Measurements from ENCODE around the gene ATXN8OS. TPM values are rescaled to one million over a fixed set of nuclear protein-coding genes. Genes with fewer than 3 reads are reported as not detected.
A peak's percentile ranks its signal among the peaks of the same experiment; 100 is the strongest.

ATXN8OS gene
- total RNA-seq, 1 experiment from 2014 or later = not detected

GRCh38 chr13:70108356-70109105 lies 905 bp downstream of the ATXN8OS start, which contains the start of gene KLHL1:
Gene KLHL1, minus strand, starts transcription at chr13:70108452. Its CDS starts 753 bp downstream, at chr13:70107699.
- Histone ChIP-seq H3K23ac (ENCODE audit: insufficient read length, low read depth, low read length) (no peak within 1 kb of the TSS), H2BK20ac (ENCODE audit: low read depth, low read length, poor library complexity, severe bottlenecking) (no peak within 1 kb of the TSS), H3K4me1 (ENCODE audit: insufficient read depth, low read length) (no peaks in the 10 kb centered on the region), H3K23me2 (ENCODE audit: insufficient read length, low read depth, low read length, poor library complexity, severe bottlenecking) (peaks cover 9% of the 10 kb centered on the region), H3K79me1 (ENCODE audit: insufficient read depth, low read depth, low read length, poor library complexity, severe bottlenecking) (no peaks in the 10 kb centered on the region), H3K56ac (ENCODE audit: insufficient read length, low read depth, low read length) (no peak within 1 kb of the TSS), H4K8ac (replicated peaks; ENCODE audit: insufficient read length, low read depth, low read length) (no peak within 1 kb of the TSS), H2BK5ac (ENCODE audit: insufficient read length, low read length) (no peak within 1 kb of the TSS), H2BK12ac (ENCODE audit: insufficient read length, low read depth, low read length) (no peak within 1 kb of the TSS), H4K20me1 (ENCODE audit: control insufficient read depth, insufficient read depth, insufficient read length) (no peaks in the 10 kb centered on the region), H2AFZ (ENCODE audit: low read length) (no peak within 1 kb of the TSS), H3T11ph (ENCODE audit: low read length) (no peak within 1 kb of the TSS), H3K4me2 (ENCODE audit: insufficient read depth, insufficient read length, low read length) (peak within 1 kb of the TSS; percentile 60), H2AK5ac (ENCODE audit: insufficient read length, low read length) (no peak within 1 kb of the TSS), H3K14ac (ENCODE audit: insufficient read depth, low read length) (no peak within 1 kb of the TSS; the same call in 1 of the 2 replicates), H4K5ac (ENCODE audit: insufficient read length, low read depth, low read length) (no peak within 1 kb of the TSS), H3K79me2 (ENCODE audit: insufficient read depth, low read length) (no peaks in the 10 kb centered on the region), H3K9ac (ENCODE audit: extremely low read depth, insufficient read length, low read length) (no peak within 1 kb of the TSS), H3K4ac (ENCODE audit: low read depth, low read length) (no peak within 1 kb of the TSS), H3K27me3 (ENCODE audit: insufficient read depth, low read length) (peaks cover 23% of the 10 kb centered on the region; the same call in 1 of the 2 replicates), H3K18ac (ENCODE audit: insufficient read length, low read depth, low read length) (no peak within 1 kb of the TSS), H2BK120ac (ENCODE audit: low read depth, low read length, poor library complexity, severe bottlenecking) (no peak within 1 kb of the TSS), H4K91ac (ENCODE audit: insufficient read length, low read depth, low read length) (no peak within 1 kb of the TSS), H2BK15ac (ENCODE audit: low read depth, low read length) (no peak within 1 kb of the TSS), H3K27ac (ENCODE audit: insufficient read length, low read depth, low read length) (no peak within 1 kb of the TSS), H3K9me3 (ENCODE audit: control insufficient read depth, low read depth, low read length) (no peaks in the 10 kb centered on the region)
- no peak for DNase-seq
- peaks cover 5 to 7% of the 10 kb centered on the region in 2 experiments for H3K4me1 Mint-ChIP-seq
- H3K27me3 Mint-ChIP-seq (ENCODE audit: low read depth) = peaks cover 42% of the 10 kb centered on the region
- H3K4me3 Mint-ChIP-seq = peak within 1 kb of the TSS; percentile 61 to 84
- H3K27ac Mint-ChIP-seq = no peak within 1 kb of the TSS
- H3K9me3 Mint-ChIP-seq = no peaks in the 10 kb centered on the region
- H3K36me3 Mint-ChIP-seq (ENCODE audit: insufficient read depth in 1 of 3, low read depth in 3 of 3) = no peaks in the 10 kb centered on the region
- WGBS (ENCODE audit: extremely low coverage, insufficient read length, low lambda C conversion rate) = no CpG with 5 or more reads among the region's 18 CpGs
- TF ChIP-seq, protein P1, sequence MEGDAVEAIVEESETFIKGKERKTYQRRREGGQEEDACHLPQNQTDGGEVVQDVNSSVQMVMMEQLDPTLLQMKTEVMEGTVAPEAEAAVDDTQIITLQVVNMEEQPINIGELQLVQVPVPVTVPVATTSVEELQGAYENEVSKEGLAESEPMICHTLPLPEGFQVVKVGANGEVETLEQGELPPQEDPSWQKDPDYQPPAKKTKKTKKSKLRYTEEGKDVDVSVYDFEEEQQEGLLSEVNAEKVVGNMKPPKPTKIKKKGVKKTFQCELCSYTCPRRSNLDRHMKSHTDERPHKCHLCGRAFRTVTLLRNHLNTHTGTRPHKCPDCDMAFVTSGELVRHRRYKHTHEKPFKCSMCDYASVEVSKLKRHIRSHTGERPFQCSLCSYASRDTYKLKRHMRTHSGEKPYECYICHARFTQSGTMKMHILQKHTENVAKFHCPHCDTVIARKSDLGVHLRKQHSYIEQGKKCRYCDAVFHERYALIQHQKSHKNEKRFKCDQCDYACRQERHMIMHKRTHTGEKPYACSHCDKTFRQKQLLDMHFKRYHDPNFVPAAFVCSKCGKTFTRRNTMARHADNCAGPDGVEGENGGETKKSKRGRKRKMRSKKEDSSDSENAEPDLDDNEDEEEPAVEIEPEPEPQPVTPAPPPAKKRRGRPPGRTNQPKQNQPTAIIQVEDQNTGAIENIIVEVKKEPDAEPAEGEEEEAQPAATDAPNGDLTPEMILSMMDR (conservative IDR thresholded peaks at IDR 0.05) = no peak
